Panc1 (cell line): ENCODE data around the gene SERPINB7. TPM values are rescaled to one million over a fixed set of nuclear protein-coding genes. Genes with fewer than 3 reads are reported as not detected.
A peak's percentile ranks its signal among the peaks of the same experiment; 100 is the strongest.

Experiments used
- ATAC-seq: fragments of 200-7000 bp; cut with Tn5 transposase; 2 replicates; pipeline ENCODE4 v1.9.1; 2020; ENCODE audit warnings: mild to moderate bottlenecking, moderate library complexity
- BruUV-seq: library from RNA; stranded (reverse); fragments of 400-500 nt; replicated peaks from 2 replicates; lab custom pipeline; 2021; lab: Mats Ljungman, UMichigan
- CTCF ChIA-PET: fragments of 300-600 bp; sonication (Branson Sonifier 250); formaldehyde crosslinking; loops from one replicate; lab custom pipeline; 2022; ENCODE audit warnings: antibody characterized with exemption; lab: Charles Lee
- POLR2A ChIA-PET: fragments of 300-600 bp; sonication (Branson Sonifier 250); formaldehyde crosslinking; loops from one replicate; lab custom pipeline; 2022; ENCODE audit warnings: antibody characterized with exemption; lab: Charles Lee
- DNase-seq: peaks from one replicate; pipeline ENCODE4 v3.0.0-alpha.2; 2010; ENCODE audit warnings: low read depth, low spot score
- H3K27ac ChIP-seq: 2 replicates; pipeline ENCODE4 v1.5.1; 2011; ENCODE audit warnings: mild to moderate bottlenecking, low read length, inconsistent platforms
- H3K27me3 ChIP-seq: fragments of 200-500 bp; sonication (Bioruptor generic); 2 replicates; pipeline ENCODE4 v1.6.0; 2014; ENCODE audit warnings: low read length, inconsistent platforms; ENCODE audit not compliant: control insufficient read depth, insufficient read depth
- H3K36me3 ChIP-seq: fragments of 200-500 bp; sonication (Bioruptor generic); 2 replicates; pipeline ENCODE4 v1.5.1; 2014; ENCODE audit warnings: inconsistent platforms, mild to moderate bottlenecking, low read length, moderate library complexity; ENCODE audit not compliant: control insufficient read depth, insufficient read depth
- H3K4me1 ChIP-seq: 2 replicates; pipeline ENCODE4 v1.5.1; 2011; ENCODE audit warnings: inconsistent platforms, mild to moderate bottlenecking, low read length, moderate library complexity; ENCODE audit not compliant: control insufficient read depth, insufficient read depth
- H3K4me3 ChIP-seq, 2 experiments: 2 replicates each; pipeline ENCODE4 v1.5.1; 2011 to 2012; ENCODE audit warnings: low read depth in 2 of 2, low read length in 2 of 2, mild to moderate bottlenecking in 2 of 2, inconsistent platforms in 1 of 2, moderate library complexity in 1 of 2
- H3K9me3 ChIP-seq: fragments of 200-500 bp; sonication (Bioruptor generic); 2 replicates; pipeline ENCODE4 v1.5.1; 2014; ENCODE audit warnings: low read depth, mild to moderate bottlenecking, inconsistent platforms, low read length, moderate library complexity; ENCODE audit not compliant: control insufficient read depth, insufficient read depth
- POLR2AphosphoS5 ChIP-seq: IDR thresholded peaks from 2 replicates; pipeline ENCODE4 v1.6.1; 2012; ENCODE audit warnings: mild to moderate bottlenecking, low read depth, low read length, moderate library complexity
- SIN3A ChIP-seq: IDR thresholded peaks from 2 replicates; pipeline ENCODE4 v1.6.1; 2012; ENCODE audit warnings: low read depth, mild to moderate bottlenecking, low read length, moderate library complexity, borderline replicate concordance; ENCODE audit not compliant: insufficient read depth
- TCF7L2 ChIP-seq: IDR thresholded peaks from 2 replicates; pipeline ENCODE4 v1.6.1; 2011; ENCODE audit warnings: mild to moderate bottlenecking, low read depth, low read length, inconsistent platforms
- in situ Hi-C: cut with HindIII; loops from 2 replicates; pipeline ENCODE4 v1.10.0; 2016; ENCODE audit warnings: low sequenced_read_pairs, low pct_unique_long_range_greater_than_20kb
- intact Hi-C: fragments of 100-400 bp; cut with micrococcal nuclease; formaldehyde crosslinking; loops from one replicate; pipeline ENCODE4 v1.10.0; 2022; ENCODE audit not compliant: unreplicated experiment
- total RNA-seq: library from RNA; stranded (reverse); gene quantifications from one replicate; pipeline ENCODE4 v1.2.1, GENCODE V29; 2021; ENCODE audit not compliant: unreplicated experiment
- TF ChIP-seq, protein P1 (sequence below): fragments of 450-650 bp; IDR thresholded peaks from 2 replicates; pipeline ENCODE4 v1.5.1; 2017; ENCODE audit warnings: mild to moderate bottlenecking
- TF ChIP-seq, protein P2 (sequence below), 2 experiments: IDR thresholded peaks; 2 replicates each; pipeline ENCODE4 v1.6.1; 2011 to 2012; ENCODE audit warnings: low read depth in 2 of 2, control low read depth in 1 of 2, low read length in 1 of 2, mild to moderate bottlenecking in 1 of 2, moderate library complexity in 1 of 2; ENCODE audit not compliant: insufficient read depth in 1 of 2

SERPINB7 gene
- total RNA-seq, 1 experiment from 2014 or later = not detected

DNA sequence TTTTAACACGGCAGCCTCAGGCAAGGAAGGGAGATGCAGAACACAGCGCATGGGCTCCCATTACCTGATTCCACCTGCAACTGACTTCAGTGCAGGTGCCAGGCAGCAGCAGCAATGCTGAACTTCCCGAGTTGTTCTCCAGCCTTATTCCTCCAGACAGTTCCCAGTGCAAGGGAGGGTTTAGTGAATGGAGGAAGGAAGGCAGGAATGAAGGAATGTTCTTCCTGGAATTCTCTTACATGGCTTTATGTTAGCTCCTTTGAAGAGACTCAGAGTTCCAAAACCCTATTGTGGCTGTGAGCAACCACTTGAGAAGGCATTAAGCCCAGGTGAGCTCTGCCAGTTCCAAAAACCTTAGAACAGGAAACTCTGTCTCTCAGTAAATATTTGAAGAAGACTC lies 45.5 kb downstream of the SERPINB7 start:
- BruUV-seq = no TSS peak
- CTCF ChIA-PET = no interaction called here

DNA sequence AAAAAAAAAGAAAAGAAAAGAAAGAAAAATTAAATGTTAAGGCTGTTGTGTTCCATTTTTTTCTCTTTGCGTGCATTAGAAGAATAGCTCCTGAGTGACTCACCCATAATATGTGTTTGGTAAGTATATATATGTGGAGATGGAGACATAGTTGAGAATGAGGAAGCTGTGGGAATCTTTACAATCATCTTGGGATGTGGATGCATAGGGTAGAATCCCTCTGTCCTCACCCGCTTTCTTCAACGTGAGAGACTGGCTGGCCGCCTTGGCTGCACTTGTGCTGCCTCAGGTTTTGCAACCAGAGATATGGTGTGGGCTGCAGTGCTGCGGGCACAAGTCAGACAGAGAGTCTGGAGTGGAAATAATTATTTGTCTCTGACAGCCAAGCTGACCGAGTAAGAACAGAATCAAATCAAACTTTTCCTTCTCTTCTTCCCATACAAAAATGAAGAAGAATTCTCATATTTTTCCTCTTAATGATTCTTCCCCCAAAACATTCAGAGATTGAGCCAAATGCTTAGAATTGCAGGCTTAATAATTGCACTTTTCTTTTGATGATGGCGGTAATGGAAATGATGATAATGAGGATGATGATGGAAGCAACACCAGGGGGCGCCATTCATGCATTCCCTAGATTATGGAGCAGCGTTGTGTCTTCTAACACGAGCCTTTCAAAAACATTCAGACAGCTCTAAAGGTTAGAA lies 48.5 kb downstream of the SERPINB7 start:
- CTCF ChIA-PET = no interaction called here
- H3K36me3 ChIP-seq = no peaks in the 10 kb centered on the region
- TF ChIP-seq, protein P1, sequence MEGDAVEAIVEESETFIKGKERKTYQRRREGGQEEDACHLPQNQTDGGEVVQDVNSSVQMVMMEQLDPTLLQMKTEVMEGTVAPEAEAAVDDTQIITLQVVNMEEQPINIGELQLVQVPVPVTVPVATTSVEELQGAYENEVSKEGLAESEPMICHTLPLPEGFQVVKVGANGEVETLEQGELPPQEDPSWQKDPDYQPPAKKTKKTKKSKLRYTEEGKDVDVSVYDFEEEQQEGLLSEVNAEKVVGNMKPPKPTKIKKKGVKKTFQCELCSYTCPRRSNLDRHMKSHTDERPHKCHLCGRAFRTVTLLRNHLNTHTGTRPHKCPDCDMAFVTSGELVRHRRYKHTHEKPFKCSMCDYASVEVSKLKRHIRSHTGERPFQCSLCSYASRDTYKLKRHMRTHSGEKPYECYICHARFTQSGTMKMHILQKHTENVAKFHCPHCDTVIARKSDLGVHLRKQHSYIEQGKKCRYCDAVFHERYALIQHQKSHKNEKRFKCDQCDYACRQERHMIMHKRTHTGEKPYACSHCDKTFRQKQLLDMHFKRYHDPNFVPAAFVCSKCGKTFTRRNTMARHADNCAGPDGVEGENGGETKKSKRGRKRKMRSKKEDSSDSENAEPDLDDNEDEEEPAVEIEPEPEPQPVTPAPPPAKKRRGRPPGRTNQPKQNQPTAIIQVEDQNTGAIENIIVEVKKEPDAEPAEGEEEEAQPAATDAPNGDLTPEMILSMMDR = peak; percentile 18; the same call in 1 of the 2 replicates
- no peak for TF ChIP-seq POLR2AphosphoS5
- no peaks in the 10 kb centered on the region for H3K27me3 ChIP-seq
- no peaks in the 10 kb centered on the region for H3K9me3 ChIP-seq
- in situ Hi-C loops = no loop called here
- DNase-seq = no peak
- H3K4me3 ChIP-seq = no peak overlapping the region
- BruUV-seq = no TSS peak
- no peak overlapping the region for H3K27ac ChIP-seq
- POLR2A ChIA-PET = no interaction called here
- H3K4me1 ChIP-seq = no peaks in the 10 kb centered on the region
- ATAC-seq = no peak
- intact Hi-C loops = no loop called here

More for the DNA sequence above, 45.5 kb downstream of the SERPINB7 start:
- intact Hi-C loops (no loop called here), in situ Hi-C loops (no loop called here)
- POLR2A ChIA-PET = no interaction called here
- Histone ChIP-seq H3K4me3 (no peak overlapping the region), H3K27me3 (no peaks in the 10 kb centered on the region), H3K27ac (no peak overlapping the region), H3K9me3 (no peaks in the 10 kb centered on the region), H3K4me1 (no peaks in the 10 kb centered on the region), H3K36me3 (no peaks in the 10 kb centered on the region)
- TF ChIP-seq TCF7L2 = no peak
- TF ChIP-seq, protein P1 = no peak
- TF ChIP-seq SIN3A = no peak
- no peak for ATAC-seq
- no peak for DNase-seq

DNA sequence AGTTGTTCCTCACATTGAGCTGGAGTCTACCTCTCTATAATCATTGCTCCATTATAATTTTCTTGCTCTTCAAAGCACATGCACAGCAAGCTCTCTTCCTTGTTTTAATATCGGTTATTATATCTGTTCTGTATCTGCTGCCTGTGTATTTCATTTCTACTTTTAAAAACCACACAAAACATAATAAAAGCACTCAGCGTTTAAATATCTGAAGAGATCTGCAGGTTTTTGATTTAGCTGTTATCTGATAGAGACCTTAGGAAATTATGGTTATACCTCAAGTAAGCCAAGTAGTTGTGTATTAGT lies 49.0 kb downstream of the SERPINB7 start:
- ChIA-PET POLR2A (no interaction called here), CTCF (no interaction called here)
- Histone ChIP-seq H3K36me3 (no peaks in the 10 kb centered on the region), H3K4me1 (no peaks in the 10 kb centered on the region), H3K4me3 (no peak overlapping the region), H3K27ac (no peak overlapping the region), H3K27me3 (no peaks in the 10 kb centered on the region), H3K9me3 (no peaks in the 10 kb centered on the region)
- no TSS peak for BruUV-seq
- TF ChIP-seq, protein P1 = no peak
- TF ChIP-seq TCF7L2 (no peak), SIN3A (no peak), POLR2AphosphoS5 (no peak)
- TF ChIP-seq, protein P2, sequence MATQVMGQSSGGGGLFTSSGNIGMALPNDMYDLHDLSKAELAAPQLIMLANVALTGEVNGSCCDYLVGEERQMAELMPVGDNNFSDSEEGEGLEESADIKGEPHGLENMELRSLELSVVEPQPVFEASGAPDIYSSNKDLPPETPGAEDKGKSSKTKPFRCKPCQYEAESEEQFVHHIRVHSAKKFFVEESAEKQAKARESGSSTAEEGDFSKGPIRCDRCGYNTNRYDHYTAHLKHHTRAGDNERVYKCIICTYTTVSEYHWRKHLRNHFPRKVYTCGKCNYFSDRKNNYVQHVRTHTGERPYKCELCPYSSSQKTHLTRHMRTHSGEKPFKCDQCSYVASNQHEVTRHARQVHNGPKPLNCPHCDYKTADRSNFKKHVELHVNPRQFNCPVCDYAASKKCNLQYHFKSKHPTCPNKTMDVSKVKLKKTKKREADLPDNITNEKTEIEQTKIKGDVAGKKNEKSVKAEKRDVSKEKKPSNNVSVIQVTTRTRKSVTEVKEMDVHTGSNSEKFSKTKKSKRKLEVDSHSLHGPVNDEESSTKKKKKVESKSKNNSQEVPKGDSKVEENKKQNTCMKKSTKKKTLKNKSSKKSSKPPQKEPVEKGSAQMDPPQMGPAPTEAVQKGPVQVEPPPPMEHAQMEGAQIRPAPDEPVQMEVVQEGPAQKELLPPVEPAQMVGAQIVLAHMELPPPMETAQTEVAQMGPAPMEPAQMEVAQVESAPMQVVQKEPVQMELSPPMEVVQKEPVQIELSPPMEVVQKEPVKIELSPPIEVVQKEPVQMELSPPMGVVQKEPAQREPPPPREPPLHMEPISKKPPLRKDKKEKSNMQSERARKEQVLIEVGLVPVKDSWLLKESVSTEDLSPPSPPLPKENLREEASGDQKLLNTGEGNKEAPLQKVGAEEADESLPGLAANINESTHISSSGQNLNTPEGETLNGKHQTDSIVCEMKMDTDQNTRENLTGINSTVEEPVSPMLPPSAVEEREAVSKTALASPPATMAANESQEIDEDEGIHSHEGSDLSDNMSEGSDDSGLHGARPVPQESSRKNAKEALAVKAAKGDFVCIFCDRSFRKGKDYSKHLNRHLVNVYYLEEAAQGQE (IDR thresholded peaks at IDR 0.05; ENCODE audit: insufficient read depth in 1 of 2, low read depth in 2 of 2, low read length in 1 of 2) = no peak
- intact Hi-C loops (no loop called here), in situ Hi-C loops (no loop called here)
- ATAC-seq (no peak), DNase-seq (no peak)
